DND-41 (cell line): ENCODE results near the gene CACNA1D.

Experiments
- ATAC-seq: fragments of 200-7000 bp; cut with Tn5 transposase; 3 replicates; pipeline ENCODE4 v1.9.1; 2021; ENCODE audit warnings: low read depth; ENCODE audit not compliant: insufficient read depth
- DNase-seq: peaks from one replicate; pipeline ENCODE4 v3.0.0-alpha.2; 2020
- H2AFZ ChIP-seq: 2 replicates; pipeline ENCODE4 v1.6.0; 2012; ENCODE audit warnings: low read depth, low read length
- H3K27ac ChIP-seq: 2 replicates; pipeline ENCODE4 v1.5.1; 2012; ENCODE audit warnings: low read length, inconsistent platforms
- H3K27me3 ChIP-seq: fragments of 200-600 bp; sonication (generic); 2 replicates; pipeline ENCODE4 v1.6.0; 2012; ENCODE audit warnings: low read length, mild to moderate bottlenecking, inconsistent platforms; ENCODE audit not compliant: insufficient read depth, poor library complexity
- H3K36me3 ChIP-seq: 2 replicates; pipeline ENCODE4 v1.5.1; 2012; ENCODE audit warnings: low read length, inconsistent platforms; ENCODE audit not compliant: insufficient read depth
- H3K4me1 ChIP-seq: 2 replicates; pipeline ENCODE4 v1.5.1; 2012; ENCODE audit warnings: mild to moderate bottlenecking, low read length; ENCODE audit not compliant: insufficient read depth
- H3K4me2 ChIP-seq: 2 replicates; pipeline ENCODE4 v1.6.0; 2012; ENCODE audit warnings: mild to moderate bottlenecking, moderate library complexity, low read length, inconsistent platforms; ENCODE audit not compliant: insufficient read depth
- H3K4me3 ChIP-seq, 2 experiments: fragments of 200-600 bp in 1 of 2; shearing (Covaris generic) in 1 of 2; 2 replicates each; pipeline ENCODE4 v1.5.1; 2012 to 2016; ENCODE audit warnings: inconsistent platforms in 2 of 2, low read length in 2 of 2, mild to moderate bottlenecking in 2 of 2, low read depth in 1 of 2, moderate library complexity in 1 of 2
- H3K79me2 ChIP-seq: 2 replicates; pipeline ENCODE4 v1.6.0; 2012; ENCODE audit warnings: low read length, inconsistent platforms; ENCODE audit not compliant: insufficient read depth
- H3K9ac ChIP-seq: 2 replicates; pipeline ENCODE4 v1.6.0; 2012; ENCODE audit warnings: low read depth, mild to moderate bottlenecking, inconsistent platforms, low read length, moderate library complexity
- H3K9me3 ChIP-seq: 2 replicates; pipeline ENCODE4 v1.5.1; 2012; ENCODE audit warnings: low read length, moderate library complexity, mild to moderate bottlenecking, inconsistent platforms; ENCODE audit not compliant: insufficient read depth, severe bottlenecking
- H4K20me1 ChIP-seq: 2 replicates; pipeline ENCODE4 v1.6.0; 2012; ENCODE audit warnings: low read length; ENCODE audit not compliant: insufficient read depth
- CTCF ChIP-seq: IDR thresholded peaks from 2 replicates; pipeline ENCODE4 v1.5.1; 2012; ENCODE audit warnings: borderline replicate concordance, low read length, moderate library complexity, mild to moderate bottlenecking; ENCODE audit not compliant: poor library complexity, severe bottlenecking; ENCODE audit errors: extremely low read depth
- EZH2 ChIP-seq: IDR thresholded peaks from 3 replicates; pipeline ENCODE4 v1.6.1; 2012; ENCODE audit warnings: borderline replicate concordance, low read depth, mild to moderate bottlenecking, moderate library complexity, low read length, inconsistent platforms; ENCODE audit not compliant: severe bottlenecking

CACNA1D gene

GRCh38 chr3:53817809-53818208 lies 323.4 kb downstream of the CACNA1D start:
- DNase-seq = peak; percentile 71
- peak overlapping the region; percentile 45 for H3K4me2 ChIP-seq
- TF ChIP-seq EZH2 (no peak), CTCF (no peak)
- H3K4me1 ChIP-seq = peaks cover 19% of the 10 kb centered on the region
- no peaks in the 10 kb centered on the region for H3K79me2 ChIP-seq
- H3K27me3 ChIP-seq = peaks cover 15% of the 10 kb centered on the region
- H3K4me3 ChIP-seq = no peak overlapping the region
- H3K9ac ChIP-seq = no peak overlapping the region
- no peaks in the 10 kb centered on the region for H3K36me3 ChIP-seq
- no peaks in the 10 kb centered on the region for H3K9me3 ChIP-seq
- ATAC-seq = peak; percentile 87
- no peak overlapping the region for H3K27ac ChIP-seq
- peaks cover 11% of the 10 kb centered on the region for H4K20me1 ChIP-seq
- H2AFZ ChIP-seq = no peak overlapping the region

- peak; percentile 66 for ATAC-seq
- peak overlapping the region; percentile 45 for H3K4me2 ChIP-seq
- no peak overlapping the region for H3K4me3 ChIP-seq
- H3K9me3 ChIP-seq = no peaks in the 10 kb centered on the region
- peaks cover 15% of the 10 kb centered on the region for H3K27me3 ChIP-seq
- no peaks in the 10 kb centered on the region for H3K79me2 ChIP-seq
- no peaks in the 10 kb centered on the region for H3K36me3 ChIP-seq
- H4K20me1 ChIP-seq = peaks cover 11% of the 10 kb centered on the region
- H3K9ac ChIP-seq = no peak overlapping the region
- H3K4me1 ChIP-seq = peaks cover 19% of the 10 kb centered on the region
- no peak overlapping the region for H3K27ac ChIP-seq
- H2AFZ ChIP-seq = no peak overlapping the region
- TF ChIP-seq EZH2 = no peak
- no peak for TF ChIP-seq CTCF
- DNase-seq = no peak
Measured at GRCh38 chr3:53818221-53819162, 324.1 kb downstream of the CACNA1D start.

- no peak overlapping the region for H3K9ac ChIP-seq
- no peak for TF ChIP-seq EZH2
- H3K9me3 ChIP-seq = no peaks in the 10 kb centered on the region
- H4K20me1 ChIP-seq = peaks cover 11% of the 10 kb centered on the region
- H3K36me3 ChIP-seq = no peaks in the 10 kb centered on the region
- H3K4me2 ChIP-seq = no peak overlapping the region
- ATAC-seq = no peak
- H3K4me3 ChIP-seq = no peak overlapping the region
- no peak overlapping the region for H3K27ac ChIP-seq
- no peaks in the 10 kb centered on the region for H3K79me2 ChIP-seq
- H3K27me3 ChIP-seq = peaks cover 15% of the 10 kb centered on the region
- peaks cover 19% of the 10 kb centered on the region for H3K4me1 ChIP-seq
- H2AFZ ChIP-seq = no peak overlapping the region
- DNase-seq = no peak
Measured at GRCh38 chr3:53819163-53819868, 324.9 kb downstream of the CACNA1D start.

- TF ChIP-seq EZH2 (no peak), CTCF (no peak)
- Histone ChIP-seq H3K4me2 (no peak overlapping the region), H2AFZ (no peak overlapping the region), H3K27me3 (peaks cover 15% of the 10 kb centered on the region), H3K9ac (no peak overlapping the region), H3K36me3 (no peaks in the 10 kb centered on the region), H4K20me1 (peaks cover 11% of the 10 kb centered on the region), H3K4me1 (peaks cover 19% of the 10 kb centered on the region), H3K4me3 (no peak overlapping the region), H3K79me2 (no peaks in the 10 kb centered on the region), H3K9me3 (no peaks in the 10 kb centered on the region), H3K27ac (no peak overlapping the region)
- no peak for DNase-seq
- ATAC-seq = no peak
Measured at GRCh38 chr3:53820084-53820483, 325.7 kb downstream of the CACNA1D start.
